Fibroblast of mammary gland (primary cell): ENCODE measurements around the gene ELOVL5.

ENCODE experiments used
- DNase-seq: peaks from one replicate; pipeline ENCODE4 v3.0.0-alpha.2; 2010; ENCODE audit warnings: low read depth
- H3K4me3 ChIP-seq: 2 replicates; pipeline ENCODE4 v1.5.1; 2011; ENCODE audit warnings: low read depth, mild to moderate bottlenecking, low read length, moderate library complexity; ENCODE audit not compliant: control insufficient read depth
- CTCF ChIP-seq: conservative IDR thresholded peaks from 2 replicates; pipeline ENCODE4 v1.5.1; 2011; ENCODE audit warnings: low read depth, low read length, inconsistent platforms; ENCODE audit not compliant: control insufficient read depth, insufficient read depth

The ELOVL5 gene

GRCh38 chr6:53359843-53360092, 11.0 kb upstream of the ELOVL5 start:
- peak overlapping the region; percentile 44 for H3K4me3 ChIP-seq
- DNase-seq = no peak
- no peak for TF ChIP-seq CTCF

- TF ChIP-seq CTCF = no peak
- peak; percentile 94 for DNase-seq
- H3K4me3 ChIP-seq = peak overlapping the region; percentile 44
Measured at GRCh38 chr6:53359095-53359842, 10.5 kb upstream of the ELOVL5 start.

GRCh38 chr6:53358440-53359094, 9.8 kb upstream of the ELOVL5 start:
- TF ChIP-seq CTCF = no peak
- no peak for DNase-seq
- H3K4me3 ChIP-seq = peak overlapping the region; percentile 39

GRCh38 chr6:53357576-53358360, 9.0 kb upstream of the ELOVL5 start:
- no peak for TF ChIP-seq CTCF
- no peak for DNase-seq
- no peak overlapping the region for H3K4me3 ChIP-seq

GRCh38 chr6:53353624-53354023, 4.9 kb upstream of the ELOVL5 start:
- TF ChIP-seq CTCF = no peak
- peak; percentile 25 for DNase-seq

GRCh38 chr6:53352360-53352759, 3.6 kb upstream of the ELOVL5 start:
- TF ChIP-seq CTCF = no peak
- H3K4me3 ChIP-seq = no peak overlapping the region
- no peak for DNase-seq

More at GRCh38 chr6:53353624-53354023, 4.9 kb upstream of the ELOVL5 start:
- H3K4me3 ChIP-seq = no peak overlapping the region
